Adrenal gland (tissue), 5 donors: Measurements from ENCODE around the gene ZNF619.
A peak's percentile ranks its signal among the peaks of the same experiment; 100 is the strongest.

Experiments
- CTCF ChIP-seq, 6 experiments: fragments of 450-650 bp in 4 of 6; fragments of 200-600 bp in 2 of 6; sonication (generic) in 1 of 6; IDR thresholded peaks; 1 replicate in 5 of 6; 2 replicates in 1 of 6; pipeline versions ENCODE4 v1.5.1 to v1.8.0; 2016 to 2021; ENCODE audit warnings: antibody characterized with exemption in 6 of 6, mild to moderate bottlenecking in 2 of 6, moderate library complexity in 1 of 6
- POLR2A ChIP-seq, 2 donors: fragments of 450-650 bp; IDR thresholded peaks; one replicate each; pipeline ENCODE4 v1.6.1; 2017; ENCODE audit warnings: antibody characterized with exemption in 2 of 2, mild to moderate bottlenecking in 2 of 2, moderate library complexity in 1 of 2
- donor health status: DM: no; HTN: no; CAD: no.

- TF ChIP-seq POLR2A (IDR thresholded peaks at IDR 0.05) (peak in 1 of 2 donors; percentile 22), CTCF (IDR thresholded peaks at IDR 0.05) (no peak)
Measured at GRCh38 chr3:40476478-40477470, at the start of gene ZNF619.
